Tibial artery (tissue), 4 donors: ENCODE data around the gene COX4I1.
"Not testable (repeated sequence)": the region's sequence is repeated elsewhere in the genome, so short reads cannot be mapped to it uniquely, and the experiment has no call there.

ENCODE experiments used
- DNase-seq, 2 donors: peaks; one replicate each; pipeline ENCODE4 v3.0.0-alpha.2; 2019
- H3K27ac ChIP-seq, 2 donors: fragments of 200-600 bp; sonication (generic) in 1 of 2; 1 replicate in 1 of 2; 2 replicates in 1 of 2; pipeline ENCODE4 v1.5.1; 2018 to 2019; ENCODE audit warnings: mild to moderate bottlenecking in 1 of 2
- H3K27me3 ChIP-seq, 2 donors: fragments of 200-600 bp; sonication (generic) in 1 of 2; one replicate each; pipeline versions ENCODE4 v1.5.1 to v1.6.0; 2016 to 2019
- H3K36me3 ChIP-seq, 3 donors: fragments of 200-600 bp; sonication (generic) in 2 of 3; one replicate each; pipeline ENCODE4 v1.5.1; 2016 to 2019; ENCODE audit warnings: mild to moderate bottlenecking in 2 of 3
- H3K4me1 ChIP-seq, 4 donors: fragments of 200-600 bp; sonication (generic) in 2 of 4; 1 replicate in 3 of 4; 2 replicates in 1 of 4; pipeline ENCODE4 v1.5.1; 2016 to 2019
- H3K4me3 ChIP-seq, 2 donors: fragments of 200-600 bp; sonication (generic) in 1 of 2; 1 replicate in 1 of 2; 2 replicates in 1 of 2; pipeline ENCODE4 v1.5.1; 2018 to 2019; ENCODE audit warnings: mild to moderate bottlenecking in 2 of 2
- H3K9me3 ChIP-seq, 3 donors: fragments of 200-600 bp; sonication (generic) in 1 of 3; one replicate each; pipeline ENCODE4 v1.5.1; 2016 to 2019
- CTCF ChIP-seq, 2 experiments: fragments of 200-600 bp in 1 of 2; fragments of 450-650 bp in 1 of 2; IDR thresholded peaks; one replicate each; pipeline ENCODE4 v1.5.1; 2017 to 2019; ENCODE audit warnings: antibody characterized with exemption in 2 of 2, mild to moderate bottlenecking in 1 of 2, moderate library complexity in 1 of 2
- intact Hi-C: fragments of 100-400 bp; cut with DNase I; formaldehyde crosslinking; loops from one replicate; pipeline ENCODE4 v1.15.0; 2023; ENCODE audit warnings: low total_unique reads

The COX4I1 gene

GRCh38 chr16:85812811-85813700 is 13.6 kb downstream of the COX4I1 start:
- H3K27ac ChIP-seq, result no peak overlapping the region
- intact Hi-C loops, result no loop called here
- DNase-seq, result peak in 1 of 2 donors; percentile 53
- H3K4me3 ChIP-seq, result no peak overlapping the region
- H3K9me3 ChIP-seq, result no peaks in the 10 kb centered on the region
- H3K4me1 ChIP-seq, result no peaks in the 10 kb centered on the region
- H3K27me3 ChIP-seq, result peaks cover 0 to 36% of the 10 kb centered on the region in 2 donors
- H3K36me3 ChIP-seq, result no peaks in the 10 kb centered on the region
- no peak for TF ChIP-seq CTCF (IDR thresholded peaks at IDR 0.05)

- DNase-seq, result no peak
- H3K27ac ChIP-seq, result no peak overlapping the region
- no peaks in the 10 kb centered on the region for H3K9me3 ChIP-seq
- intact Hi-C loops, result no loop called here
- no peak overlapping the region for H3K4me3 ChIP-seq
- no peak for TF ChIP-seq CTCF (IDR thresholded peaks at IDR 0.05)
- no peaks in the 10 kb centered on the region for H3K36me3 ChIP-seq
- H3K27me3 ChIP-seq, result peaks cover 0 to 52% of the 10 kb centered on the region in 2 donors
- peaks cover 0 to 3% (median 0%) of the 10 kb centered on the region in 4 donors for H3K4me1 ChIP-seq
Measured at GRCh38 chr16:85816159-85816558, 16.7 kb downstream of the COX4I1 start.

DNA sequence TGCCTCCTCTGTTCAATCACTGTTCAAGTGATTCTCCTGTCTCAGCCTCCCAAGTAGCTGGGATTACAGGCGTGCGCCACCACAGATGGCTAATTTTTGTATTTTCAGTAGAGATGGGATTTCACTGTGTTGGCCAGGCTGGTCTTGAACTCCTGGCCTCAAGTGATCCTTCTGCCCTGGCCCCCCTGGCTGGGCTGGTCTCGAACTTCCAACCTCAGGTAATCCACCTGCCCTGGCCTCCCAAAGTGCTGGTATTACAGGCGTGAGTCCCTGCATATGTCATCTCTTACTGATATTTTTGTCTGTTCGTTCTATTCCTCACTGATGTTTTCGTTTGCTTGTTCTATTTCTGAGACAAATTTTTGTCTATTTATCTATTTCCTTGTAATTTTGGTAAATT is 17.7 kb downstream of the COX4I1 start:
- H3K27ac ChIP-seq, DNase-seq, H3K4me1 ChIP-seq, H3K4me3 ChIP-seq, H3K36me3 ChIP-seq, H3K9me3 ChIP-seq, intact Hi-C loops: not testable (repeated sequence)
- peaks cover 0 to 59% of the 10 kb centered on the region in 2 donors for H3K27me3 ChIP-seq

DNA sequence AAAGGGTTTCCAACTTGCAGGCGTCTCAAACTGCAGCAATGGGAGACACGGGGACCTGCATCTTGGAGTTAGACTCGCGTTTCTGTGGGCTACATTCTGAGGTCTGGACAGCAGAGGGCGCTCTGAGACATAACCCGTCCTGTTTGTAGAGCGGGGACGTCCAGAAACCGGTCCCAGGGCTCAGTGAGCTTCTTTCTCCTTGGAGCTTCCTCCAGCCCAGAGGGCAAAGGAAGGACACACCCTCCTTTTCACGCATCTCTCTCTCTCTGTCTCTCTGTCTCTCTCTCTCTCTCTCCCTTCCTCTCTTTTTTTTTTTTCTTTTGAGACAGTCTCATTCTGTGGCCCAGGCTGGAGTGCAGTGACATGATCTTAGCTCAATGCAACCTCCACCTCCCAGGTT is 19.8 kb downstream of the COX4I1 start:
- peak; percentile 51 to 52 for TF ChIP-seq CTCF (IDR thresholded peaks at IDR 0.05)
- H3K27ac ChIP-seq, result no peak overlapping the region
- DNase-seq, result peak; percentile 79 to 85

GRCh38 chr16:85819771-85820170 is 20.3 kb downstream of the COX4I1 start:
- intact Hi-C loops, result loop anchor here (2.0 to 10.0 kb wide), 3 partner anchors 165 to 695 kb away; partner anchors contain the start of gene FOXF1
- H3K36me3 ChIP-seq, result no peaks in the 10 kb centered on the region
- H3K9me3 ChIP-seq, result no peaks in the 10 kb centered on the region
- no peak overlapping the region for H3K27ac ChIP-seq
- H3K27me3 ChIP-seq, result peaks cover 0 to 62% of the 10 kb centered on the region in 2 donors
- no peak overlapping the region for H3K4me3 ChIP-seq
- no peak for DNase-seq
- TF ChIP-seq CTCF (IDR thresholded peaks at IDR 0.05), result no peak
- H3K4me1 ChIP-seq, result peaks cover 0 to 5% (median 0%) of the 10 kb centered on the region in 4 donors

More for the DNA sequence above, 19.8 kb downstream of the COX4I1 start:
- H3K4me1 ChIP-seq, result peaks cover 0 to 5% (median 0%) of the 10 kb centered on the region in 4 donors
- intact Hi-C loops, result no loop called here
- H3K4me3 ChIP-seq, result no peak overlapping the region
- H3K36me3 ChIP-seq, result no peaks in the 10 kb centered on the region
- peaks cover 0 to 57% of the 10 kb centered on the region in 2 donors for H3K27me3 ChIP-seq
- no peaks in the 10 kb centered on the region for H3K9me3 ChIP-seq
